Erythroblast (primary cell): ENCODE measurements around the gene CIROP.

Experiments used
- GATA1 ChIP-seq: IDR thresholded peaks from 2 replicates; pipeline ENCODE4 v1.6.1; 2011; ENCODE audit warnings: low read depth, mild to moderate bottlenecking, control low read depth, low read length, moderate library complexity
- POLR2A ChIP-seq: IDR thresholded peaks from 2 replicates; pipeline ENCODE4 v1.6.1; 2011; ENCODE audit warnings: mild to moderate bottlenecking, low read length

DNA sequence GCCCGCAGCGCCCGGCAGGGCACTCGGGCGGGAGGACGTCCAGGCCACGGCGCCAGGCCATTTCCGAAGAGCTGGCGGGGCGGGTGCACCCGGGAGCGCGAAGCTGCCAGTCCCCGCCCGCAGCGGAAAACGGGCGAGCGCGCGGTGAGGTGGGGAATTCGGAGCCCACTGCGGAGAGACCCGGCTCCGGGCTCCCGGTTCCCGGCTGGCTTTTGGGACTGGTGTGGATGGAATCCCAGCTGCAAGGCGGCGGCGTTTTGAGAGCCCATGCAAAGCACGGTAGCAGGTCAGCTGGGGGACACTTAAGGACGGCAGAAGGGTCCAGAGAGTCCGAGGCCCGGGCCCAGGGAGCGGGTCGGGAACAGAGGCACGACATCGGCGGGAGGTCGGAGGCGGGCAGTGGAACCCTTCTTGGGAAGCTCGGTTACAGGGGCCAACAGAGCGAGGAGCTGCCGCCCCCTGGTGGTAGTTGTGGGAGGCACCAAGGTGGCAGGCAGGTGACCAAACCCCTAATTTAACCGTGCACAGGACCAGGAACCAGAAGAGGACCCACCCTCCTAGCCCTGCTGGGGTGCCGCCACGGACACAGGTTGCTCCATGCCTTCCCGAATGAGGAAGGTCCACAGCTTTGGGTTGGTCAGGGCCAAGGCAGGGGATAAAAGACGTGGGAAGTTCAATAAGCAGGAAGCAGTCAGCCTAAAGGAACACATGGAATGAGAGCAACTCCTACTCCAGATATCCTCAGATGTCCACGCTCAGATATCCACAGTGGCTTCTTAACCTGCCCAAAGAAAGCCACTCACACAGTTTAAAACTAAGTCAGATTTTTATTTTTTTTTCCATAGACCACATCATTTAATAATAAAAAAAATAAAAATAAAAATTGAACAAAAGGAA, 46.8 kb downstream of the CIROP start:
- TF ChIP-seq POLR2A, result no peak
- TF ChIP-seq GATA1, result no peak
